Measurements from ENCODE around the gene ARMC3.

DNA sequence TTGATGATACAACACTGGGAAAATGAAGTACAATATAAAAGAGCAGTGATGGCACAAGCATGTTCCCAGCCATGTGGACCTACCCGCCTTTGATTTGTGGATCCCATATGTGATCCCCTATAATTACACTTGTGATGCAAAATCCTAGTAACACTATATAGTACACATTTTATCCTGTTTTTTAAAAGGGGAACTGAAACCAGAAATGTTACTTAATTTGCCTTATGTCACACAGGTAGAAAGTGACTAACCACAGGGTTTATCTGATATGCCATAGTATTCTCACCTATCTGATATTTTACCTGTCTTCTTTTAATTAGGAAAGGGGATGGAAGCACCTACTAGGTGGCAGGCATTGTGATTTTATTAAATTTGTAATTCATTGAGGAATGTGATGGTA is 35.0 kb downstream of the ARMC3 start:
- TF ChIP-seq, protein P1, sequence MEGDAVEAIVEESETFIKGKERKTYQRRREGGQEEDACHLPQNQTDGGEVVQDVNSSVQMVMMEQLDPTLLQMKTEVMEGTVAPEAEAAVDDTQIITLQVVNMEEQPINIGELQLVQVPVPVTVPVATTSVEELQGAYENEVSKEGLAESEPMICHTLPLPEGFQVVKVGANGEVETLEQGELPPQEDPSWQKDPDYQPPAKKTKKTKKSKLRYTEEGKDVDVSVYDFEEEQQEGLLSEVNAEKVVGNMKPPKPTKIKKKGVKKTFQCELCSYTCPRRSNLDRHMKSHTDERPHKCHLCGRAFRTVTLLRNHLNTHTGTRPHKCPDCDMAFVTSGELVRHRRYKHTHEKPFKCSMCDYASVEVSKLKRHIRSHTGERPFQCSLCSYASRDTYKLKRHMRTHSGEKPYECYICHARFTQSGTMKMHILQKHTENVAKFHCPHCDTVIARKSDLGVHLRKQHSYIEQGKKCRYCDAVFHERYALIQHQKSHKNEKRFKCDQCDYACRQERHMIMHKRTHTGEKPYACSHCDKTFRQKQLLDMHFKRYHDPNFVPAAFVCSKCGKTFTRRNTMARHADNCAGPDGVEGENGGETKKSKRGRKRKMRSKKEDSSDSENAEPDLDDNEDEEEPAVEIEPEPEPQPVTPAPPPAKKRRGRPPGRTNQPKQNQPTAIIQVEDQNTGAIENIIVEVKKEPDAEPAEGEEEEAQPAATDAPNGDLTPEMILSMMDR (IDR thresholded peaks at IDR 0.05), result no peak
- TF ChIP-seq POLR2AphosphoS5 (IDR thresholded peaks at IDR 0.05), result no peak

Data from suprapubic skin (tissue), 3 donors.